Measurements from ENCODE around the gene MCFD2.
"Not testable (repeated sequence)": the region's sequence is repeated elsewhere in the genome, so short reads cannot be mapped to it uniquely, and the experiment has no call there.

Gene MCFD2

DNA sequence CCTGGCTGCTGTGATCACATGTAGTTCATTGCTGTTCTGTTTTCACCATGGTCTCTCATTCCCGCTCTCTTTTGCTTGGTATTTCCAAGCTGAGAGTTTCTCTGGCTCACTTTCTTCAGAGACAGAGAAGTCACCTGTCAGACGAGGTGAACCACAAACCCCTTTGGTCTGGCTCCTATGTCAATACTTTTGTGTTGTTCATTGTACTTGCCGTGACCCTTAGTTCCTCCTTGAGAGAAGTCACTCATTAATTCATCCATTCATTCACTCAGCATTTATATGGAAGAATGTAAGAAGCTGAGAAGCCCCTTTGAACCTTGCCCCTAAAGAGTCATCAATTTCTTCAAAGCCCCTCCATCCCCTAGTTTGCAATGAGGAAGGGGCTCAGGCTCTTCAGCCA, 15.2 kb downstream of the MCFD2 start:
- DNase-seq, result no peak

GRCh38 chr2:46899053-46899452, 16.6 kb downstream of the MCFD2 start:
- no peak for DNase-seq

DNA sequence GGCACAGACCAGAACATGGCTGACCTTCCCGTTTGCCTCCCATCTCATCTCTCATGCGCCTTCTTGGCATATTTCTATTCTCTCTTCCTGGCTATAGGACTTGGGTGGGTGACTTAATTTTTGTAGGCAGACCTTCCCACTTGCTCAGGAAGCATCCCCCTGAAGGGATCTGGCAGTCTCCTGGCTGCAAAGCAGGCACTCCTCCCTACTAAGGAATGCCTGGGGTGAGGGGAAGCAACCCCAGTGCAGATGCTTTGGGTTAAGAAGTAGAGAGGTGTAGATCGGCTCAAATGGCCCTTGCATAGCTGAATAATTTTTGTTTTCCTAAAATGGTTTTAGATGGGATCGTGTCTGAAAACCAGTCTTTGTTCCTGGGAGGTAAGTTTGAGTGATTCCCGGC, 17.6 kb downstream of the MCFD2 start:
- no peak for DNase-seq

- no peak for DNase-seq
Observed at GRCh38 chr2:46893269-46893939, 22.2 kb downstream of the MCFD2 start.

- no peak for DNase-seq
Observed at GRCh38 chr2:46891956-46892553, 23.6 kb downstream of the MCFD2 start.

GRCh38 chr2:46888421-46888952, 27.1 kb downstream of the MCFD2 start:
- no peak for DNase-seq

- DNase-seq, result no peak
Observed at GRCh38 chr2:46887028-46887885, 28.3 kb downstream of the MCFD2 start.

- DNase-seq, result no peak
Observed at GRCh38 chr2:46886268-46887027, 29.2 kb downstream of the MCFD2 start.

DNA sequence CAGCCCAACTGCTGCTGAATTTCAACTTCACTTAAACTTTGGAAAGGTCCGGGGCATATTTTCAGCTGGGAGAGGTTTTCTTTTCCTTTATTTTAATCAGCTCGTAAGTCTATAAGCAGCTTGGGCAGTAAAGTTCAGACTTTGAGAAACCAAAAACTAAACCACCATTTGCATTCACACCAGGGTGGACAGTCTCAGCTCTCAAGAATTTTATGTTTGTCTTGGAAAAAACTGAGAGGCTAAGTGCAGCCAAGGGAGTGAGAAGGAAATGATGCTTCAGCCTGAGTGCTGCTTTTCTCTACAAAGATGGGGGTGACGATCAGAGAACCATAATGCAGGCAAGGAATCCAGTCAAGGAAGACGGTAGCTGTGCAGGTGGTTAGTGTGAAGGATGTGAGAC, 30.2 kb downstream of the MCFD2 start:
- DNase-seq, result no peak

GRCh38 chr2:46879511-46879910, 36.1 kb downstream of the MCFD2 start:
- no peak for DNase-seq

GRCh38 chr2:46878886-46879285, 36.7 kb downstream of the MCFD2 start:
- no peak for DNase-seq

GRCh38 chr2:46878240-46878877, 37.2 kb downstream of the MCFD2 start:
- no peak for DNase-seq

- DNase-seq, result no peak
Observed at GRCh38 chr2:46877619-46878113, 37.9 kb downstream of the MCFD2 start.

- DNase-seq, result peak in 1 of 2 donors; percentile 15
Observed at GRCh38 chr2:46876741-46877384, 38.7 kb downstream of the MCFD2 start.

GRCh38 chr2:46875962-46876689, 39.5 kb downstream of the MCFD2 start:
- DNase-seq, result not testable (repeated sequence)

GRCh38 chr2:46875226-46875899, 40.2 kb downstream of the MCFD2 start:
- DNase-seq, result no peak

DNA sequence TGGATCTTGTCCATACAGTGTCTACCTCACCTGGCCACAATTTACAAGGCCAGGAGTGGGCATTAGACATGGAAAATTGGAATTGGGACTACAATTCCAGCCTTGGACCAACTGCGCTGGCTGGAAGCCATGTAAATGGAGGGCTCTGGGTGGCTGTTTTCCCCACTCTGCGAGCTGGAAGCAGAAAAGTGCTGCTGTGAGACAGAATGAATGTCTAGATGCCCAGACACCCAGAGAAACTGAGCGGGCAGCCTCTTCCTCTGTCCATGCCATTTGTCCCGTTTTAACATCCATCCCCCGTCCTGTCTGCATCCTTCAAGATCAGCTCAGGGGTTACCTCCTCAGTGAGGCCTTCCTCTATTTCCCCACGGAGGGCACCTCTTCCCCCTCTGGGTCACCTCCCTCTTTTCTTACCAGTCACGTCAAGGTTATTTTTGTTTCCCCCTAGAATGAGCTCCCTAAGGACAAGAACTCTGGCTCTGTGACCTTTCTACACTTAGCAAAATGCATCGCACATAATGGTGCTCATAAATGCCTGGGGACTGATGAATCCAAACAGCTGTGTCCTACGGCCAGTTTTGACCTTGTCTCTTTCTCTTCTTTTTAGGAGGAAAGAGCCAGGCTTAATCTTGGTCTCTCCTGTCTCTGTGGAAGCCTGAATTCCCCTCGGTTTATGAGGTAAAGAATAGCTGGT, 41.2 kb downstream of the MCFD2 start:
- no peak for DNase-seq

DNA sequence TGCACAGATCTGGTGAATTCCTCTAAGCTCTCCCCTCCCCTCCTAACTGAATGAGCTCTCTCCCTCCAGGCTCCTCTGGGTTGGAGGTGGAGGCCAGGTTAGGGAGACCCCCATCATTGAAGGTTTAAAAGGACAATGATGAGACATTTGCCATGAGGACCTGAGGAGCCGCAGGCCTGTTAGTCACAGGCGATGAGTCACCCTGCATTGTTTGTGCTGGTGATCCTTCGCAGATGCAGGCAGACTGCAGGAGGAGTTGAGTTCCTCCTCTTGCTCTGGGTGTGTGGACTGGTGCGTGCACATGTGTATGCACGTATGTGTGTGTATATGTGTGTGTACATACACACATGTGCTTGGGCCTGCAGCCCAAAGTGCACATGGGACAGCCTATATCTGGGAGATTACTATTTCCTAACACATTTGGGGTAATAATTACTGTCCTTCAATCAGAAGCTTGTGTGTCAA, 42.0 kb downstream of the MCFD2 start:
- peak in 1 of 2 donors; percentile 55 for DNase-seq

- DNase-seq, result no peak
Observed at GRCh38 chr2:46872902-46873603, 42.6 kb downstream of the MCFD2 start.
